ENCODE results near the gene SPDYE17.
"Not testable (repeated sequence)": the region's sequence is repeated elsewhere in the genome, so short reads cannot be mapped to it uniquely, and the experiment has no call there.

GRCh38 chr7:76982501-76982900 lies 49.7 kb downstream of the SPDYE17 start:
- TF ChIP-seq CTCF (IDR thresholded peaks at IDR 0.05; ENCODE audit: insufficient read depth, low read length); GABPA (IDR thresholded peaks at IDR 0.05; ENCODE audit: low read depth); REST (IDR thresholded peaks at IDR 0.05; ENCODE audit: insufficient replicate concordance, low read depth); POLR2AphosphoS5 (IDR thresholded peaks at IDR 0.05; ENCODE audit: low read depth); SPI1 (IDR thresholded peaks at IDR 0.05; ENCODE audit: borderline replicate concordance, low read depth): not testable (repeated sequence)

Data from HL-60 (cell line).